ENCODE measurements around the gene SHKBP1.
"Not testable (repeated sequence)": the region's sequence is repeated elsewhere in the genome, so short reads cannot be mapped to it uniquely, and the experiment has no call there.

SHKBP1 gene

DNA sequence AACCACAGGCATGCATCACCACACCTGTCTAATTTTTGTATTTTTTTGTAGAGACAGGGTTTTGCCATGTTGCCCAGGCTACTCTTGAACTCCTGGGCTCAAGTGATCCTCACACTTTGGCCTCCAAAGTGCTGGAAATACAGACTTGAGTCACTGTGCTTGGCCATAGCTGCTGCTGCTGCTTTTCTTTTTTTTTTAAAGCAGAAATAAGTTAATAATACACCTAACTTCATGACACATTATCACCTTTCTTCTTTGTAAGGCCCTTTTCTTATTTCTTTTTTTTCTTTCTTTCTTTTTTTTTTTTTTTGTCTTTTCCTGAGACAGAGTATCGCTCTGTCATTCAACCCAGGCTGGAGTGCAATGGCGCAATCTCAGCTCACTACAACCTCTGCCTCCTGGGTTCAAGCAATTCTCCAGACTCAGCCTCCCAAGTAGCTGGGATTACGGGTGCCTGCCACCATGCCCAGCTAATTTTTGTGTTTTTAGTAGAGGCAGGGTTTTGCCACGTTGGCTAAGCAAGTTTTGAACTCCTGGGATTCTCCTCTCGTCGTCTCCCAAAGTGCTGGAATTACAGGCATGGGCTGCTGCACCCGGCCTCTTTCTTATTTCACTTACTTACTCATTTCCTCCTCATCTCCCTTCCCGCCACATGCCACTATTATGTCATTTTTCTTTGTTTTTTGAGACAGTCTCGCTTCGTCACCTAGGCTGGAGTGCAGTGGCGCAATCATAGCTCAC, 8.7 kb downstream of the SHKBP1 start:
- DNase-seq = no peak

GRCh38 chr19:40585982-40586422, 9.3 kb downstream of the SHKBP1 start:
- DNase-seq = no peak

DNA sequence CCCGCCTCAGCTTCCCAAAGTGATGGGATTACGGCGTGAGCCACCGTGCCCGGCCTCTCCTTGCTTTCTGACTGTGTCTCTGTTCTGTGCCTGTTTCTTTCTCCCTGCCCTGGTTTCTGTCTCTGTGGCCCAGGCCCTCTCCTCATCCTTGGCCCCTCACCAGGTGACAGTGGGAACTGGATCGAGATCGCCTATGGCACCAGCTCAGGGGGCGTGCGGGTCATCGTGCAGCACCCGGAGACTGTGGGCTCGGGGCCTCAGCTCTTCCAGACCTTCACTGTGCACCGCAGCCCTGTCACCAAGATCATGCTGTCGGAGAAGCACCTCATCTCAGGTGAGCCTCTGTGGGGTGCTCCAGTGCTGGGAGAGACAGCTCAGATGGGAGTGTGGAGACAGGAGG, 9.9 kb downstream of the SHKBP1 start:
- no peak for DNase-seq

DNA sequence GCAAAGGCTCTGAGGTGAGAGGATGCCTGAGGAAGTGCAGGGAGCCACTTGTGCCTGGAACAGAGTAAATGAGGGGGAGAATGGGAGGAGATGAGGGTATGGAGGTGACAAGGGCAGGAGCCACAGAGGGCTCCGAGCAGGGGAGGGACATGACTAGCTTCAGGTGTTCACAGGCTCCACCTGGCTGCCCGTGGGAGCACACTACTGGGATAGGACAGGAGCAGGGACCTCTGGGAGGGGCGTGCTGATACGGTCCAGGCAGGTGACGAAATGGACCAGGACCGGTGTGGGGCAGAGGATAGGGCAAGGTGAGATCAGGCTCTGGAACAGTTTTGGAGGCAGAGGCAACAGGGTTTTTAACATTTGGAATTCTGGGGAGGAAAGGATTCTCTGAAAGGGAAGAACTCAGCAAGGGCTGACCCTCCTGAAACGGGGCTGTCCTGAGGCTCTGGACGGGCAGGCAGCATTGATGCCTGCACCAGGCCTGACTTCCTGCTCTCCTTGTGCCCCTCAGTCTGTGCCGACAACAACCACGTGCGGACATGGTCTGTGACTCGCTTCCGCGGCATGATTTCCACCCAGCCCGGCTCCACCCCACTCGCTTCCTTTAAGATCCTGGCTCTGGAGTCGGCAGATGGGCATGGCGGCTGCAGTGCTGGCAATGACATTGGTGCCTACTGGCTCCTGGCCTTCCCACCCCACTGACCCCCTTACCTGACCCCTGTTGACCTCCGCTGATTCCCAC, 11.6 kb downstream of the SHKBP1 start:
- DNase-seq = no peak

GRCh38 chr19:40588926-40589569, 12.4 kb downstream of the SHKBP1 start:
- DNase-seq = no peak

DNA sequence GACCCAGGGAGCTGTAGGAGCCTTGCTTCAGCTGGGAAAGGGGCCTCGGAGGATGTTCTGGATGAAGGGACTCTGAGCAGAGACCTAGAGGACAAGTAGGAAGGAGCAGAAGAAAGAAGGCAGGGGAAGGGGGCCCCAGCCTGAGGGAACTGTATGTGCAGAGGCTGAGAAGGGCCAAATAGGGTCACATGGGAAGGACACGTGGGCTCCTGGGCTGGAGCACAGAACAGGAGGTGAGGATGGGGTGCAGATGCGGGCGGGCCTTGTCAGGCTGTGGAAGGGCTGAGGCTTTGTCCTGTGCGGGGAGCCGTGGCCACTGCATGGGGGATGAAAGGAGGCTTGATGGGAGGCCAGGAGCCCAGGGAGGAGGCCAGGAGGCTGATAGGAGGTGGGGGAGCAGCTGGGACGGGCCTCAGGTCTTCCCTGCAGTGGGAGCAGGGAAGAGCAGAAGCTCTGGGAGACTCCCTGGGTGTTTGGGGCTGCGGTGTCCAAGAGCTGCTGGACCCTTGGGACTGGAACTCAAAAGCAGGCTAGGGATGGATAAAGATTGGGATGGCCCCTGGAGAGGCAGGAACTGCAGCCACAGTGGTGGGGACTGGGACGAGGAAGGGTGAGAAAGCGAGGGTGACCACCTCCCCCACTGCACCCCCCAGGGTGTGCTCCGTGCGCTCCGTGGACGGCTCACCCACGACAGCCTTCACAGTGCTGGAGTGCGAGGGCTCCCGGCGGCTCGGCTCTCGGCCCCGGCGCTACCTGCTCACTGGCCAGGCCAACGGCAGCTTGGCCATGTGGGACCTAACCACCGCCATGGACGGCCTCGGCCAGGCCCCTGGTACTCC, 13.1 kb downstream of the SHKBP1 start:
- DNase-seq = no peak

DNA sequence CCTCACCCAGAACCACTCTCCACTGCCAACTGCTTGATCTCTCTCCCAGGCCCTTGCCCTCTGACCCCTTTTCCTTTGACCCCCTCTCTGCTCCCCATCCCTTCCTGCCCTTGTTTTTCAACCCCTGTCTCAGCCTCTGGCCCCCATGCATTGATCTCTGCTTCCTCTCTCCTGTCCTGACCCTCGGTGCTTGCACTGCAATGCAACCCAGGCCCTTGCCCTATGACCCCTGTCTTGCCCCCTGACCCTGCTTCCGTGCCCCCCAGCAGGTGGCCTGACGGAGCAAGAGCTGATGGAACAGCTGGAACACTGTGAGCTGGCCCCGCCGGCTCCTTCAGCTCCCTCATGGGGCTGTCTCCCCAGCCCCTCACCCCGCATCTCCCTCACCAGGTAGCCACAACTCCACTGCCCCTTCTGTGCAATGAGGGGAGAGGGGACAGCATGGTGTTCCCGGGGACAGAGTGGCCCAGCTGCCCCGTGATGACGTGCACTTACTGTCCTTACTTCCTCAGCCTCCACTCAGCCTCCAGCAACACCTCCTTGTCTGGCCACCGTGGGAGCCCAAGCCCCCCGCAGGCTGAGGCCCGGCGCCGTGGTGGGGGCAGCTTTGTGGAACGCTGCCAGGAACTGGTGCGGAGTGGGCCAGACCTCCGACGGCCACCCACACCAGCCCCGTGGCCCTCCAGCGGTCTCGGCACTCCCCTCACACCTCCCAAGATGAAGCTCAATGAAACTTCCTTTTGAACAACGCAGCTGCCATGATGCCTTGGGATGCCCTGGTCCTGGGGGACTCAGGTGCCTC, 14.0 kb downstream of the SHKBP1 start:
- no peak for DNase-seq

GRCh38 chr19:40591724-40592123, 15.1 kb downstream of the SHKBP1 start:
- DNase-seq = not testable (repeated sequence)

DNA sequence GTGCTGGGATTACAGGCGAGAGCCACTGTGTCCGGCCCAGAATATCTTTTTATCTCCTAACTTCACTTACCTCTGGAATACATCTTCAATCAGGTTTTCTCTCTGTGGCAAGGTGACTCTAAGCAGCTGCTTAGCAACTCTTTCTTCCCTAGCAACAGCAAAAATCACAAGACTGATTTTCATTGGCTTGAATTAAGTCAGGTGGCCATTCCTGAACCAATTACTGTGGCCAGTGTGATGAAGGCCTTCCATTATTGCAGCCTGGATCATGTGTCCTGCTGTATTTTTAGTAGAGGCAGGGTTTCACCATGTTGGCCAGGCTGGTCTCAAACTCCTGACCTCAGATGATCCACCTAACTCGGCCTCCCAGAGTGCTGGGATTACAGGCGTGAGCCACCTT, 15.5 kb downstream of the SHKBP1 start:
- DNase-seq = no peak

DNA sequence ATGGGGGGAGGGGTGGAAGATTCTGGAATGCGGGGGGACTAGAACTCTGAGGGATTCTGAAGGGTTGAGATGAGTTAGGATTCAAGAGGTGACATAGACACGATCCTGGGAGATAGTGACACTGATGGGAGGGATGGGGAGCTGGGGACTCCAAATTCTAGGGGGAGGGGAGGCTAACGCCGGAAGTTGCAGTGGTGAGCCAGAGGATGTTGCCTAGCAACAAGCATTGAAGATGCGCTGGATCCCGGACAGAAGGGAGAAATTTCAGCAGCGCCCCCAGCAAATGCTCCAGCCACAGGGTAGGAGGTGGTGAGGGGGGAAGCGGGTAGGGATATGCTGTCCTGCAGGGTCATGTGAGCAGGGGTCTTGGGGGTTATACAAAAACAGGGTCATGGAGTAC, 17.6 kb downstream of the SHKBP1 start:
- no peak for DNase-seq

- DNase-seq = no peak
These were observed 18.0 kb downstream of the SHKBP1 start for GRCh38 chr19:40594657-40595091.

DNA sequence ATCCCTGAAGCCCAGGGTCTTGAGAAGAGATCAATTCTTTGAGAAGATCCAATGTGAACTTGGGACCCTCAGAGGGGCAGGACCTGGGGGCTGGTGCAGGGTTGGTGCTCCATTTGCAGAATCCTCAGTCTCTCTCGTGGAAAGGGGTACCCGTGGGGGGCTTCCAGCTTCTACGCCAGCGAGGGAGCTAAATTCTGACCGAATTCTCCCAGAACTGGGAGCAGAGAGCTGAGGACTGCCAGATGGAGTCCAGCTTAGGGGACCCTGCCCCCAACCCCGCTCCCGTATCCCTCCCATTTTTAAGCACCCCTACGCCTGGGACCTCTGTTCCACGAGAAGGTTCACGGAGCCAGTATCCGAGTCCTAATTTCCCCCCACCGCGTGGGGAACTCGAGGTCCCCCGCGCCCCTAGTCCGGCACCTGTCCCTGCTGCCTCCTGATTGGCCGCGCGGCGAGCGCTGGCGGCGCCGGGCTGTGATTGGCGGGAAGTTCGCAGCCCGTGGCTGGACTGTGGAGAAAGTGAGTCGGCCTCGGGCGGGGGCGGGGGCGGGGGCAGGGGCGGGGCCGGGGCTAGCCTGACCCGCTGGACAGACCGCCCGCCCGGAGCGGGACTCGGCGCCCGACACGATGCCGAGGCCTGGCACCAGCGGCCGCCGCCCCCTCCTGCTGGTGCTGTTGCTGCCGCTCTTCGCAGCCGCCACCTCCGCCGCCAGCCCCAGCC, 20.1 kb downstream of the SHKBP1 start:
- DNase-seq = no peak

- DNase-seq = no peak
These were observed 20.7 kb downstream of the SHKBP1 start for GRCh38 chr19:40597329-40597838.

DNA sequence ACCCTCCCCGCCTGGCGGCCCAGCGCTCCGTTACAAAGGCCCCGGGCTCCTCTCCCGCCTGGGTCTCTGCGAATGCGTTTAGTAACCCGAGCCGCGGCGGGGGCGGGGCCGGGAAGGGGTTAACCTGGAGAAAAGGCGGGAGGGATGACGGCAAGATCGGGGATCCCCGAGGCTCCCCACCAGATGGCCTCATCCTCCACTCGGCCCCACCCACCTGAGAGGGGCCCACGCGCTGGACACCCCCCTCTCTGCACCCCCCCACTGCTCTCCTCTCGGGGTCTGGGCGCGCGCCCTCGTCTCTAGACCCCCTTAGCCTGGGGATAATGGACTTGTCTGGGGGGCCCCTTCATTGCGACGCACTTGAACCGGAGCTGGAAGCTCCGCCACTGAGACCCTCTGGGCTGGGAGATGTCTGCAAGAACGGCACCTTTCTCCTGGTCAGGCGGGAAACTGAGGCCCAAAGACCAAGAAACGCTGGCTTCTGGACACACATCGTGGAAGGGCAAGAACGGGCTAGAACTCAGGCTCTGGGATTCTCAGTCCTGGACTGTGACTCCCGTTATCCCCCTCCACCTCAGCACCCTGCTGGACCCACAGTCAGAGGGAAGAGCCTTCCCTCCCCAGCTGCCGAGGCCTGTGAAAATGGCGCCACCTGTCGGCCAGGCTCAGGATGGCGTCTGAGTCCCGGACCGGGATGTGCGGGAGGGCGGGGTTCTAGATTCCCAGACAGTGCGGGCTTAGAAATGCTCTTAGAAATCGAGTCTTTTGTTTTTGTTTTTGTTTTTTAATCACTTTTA, 21.6 kb downstream of the SHKBP1 start:
- peak; percentile 73 for DNase-seq

- DNase-seq = no peak
These were observed 22.2 kb downstream of the SHKBP1 start for GRCh38 chr19:40598918-40599307.

DNA sequence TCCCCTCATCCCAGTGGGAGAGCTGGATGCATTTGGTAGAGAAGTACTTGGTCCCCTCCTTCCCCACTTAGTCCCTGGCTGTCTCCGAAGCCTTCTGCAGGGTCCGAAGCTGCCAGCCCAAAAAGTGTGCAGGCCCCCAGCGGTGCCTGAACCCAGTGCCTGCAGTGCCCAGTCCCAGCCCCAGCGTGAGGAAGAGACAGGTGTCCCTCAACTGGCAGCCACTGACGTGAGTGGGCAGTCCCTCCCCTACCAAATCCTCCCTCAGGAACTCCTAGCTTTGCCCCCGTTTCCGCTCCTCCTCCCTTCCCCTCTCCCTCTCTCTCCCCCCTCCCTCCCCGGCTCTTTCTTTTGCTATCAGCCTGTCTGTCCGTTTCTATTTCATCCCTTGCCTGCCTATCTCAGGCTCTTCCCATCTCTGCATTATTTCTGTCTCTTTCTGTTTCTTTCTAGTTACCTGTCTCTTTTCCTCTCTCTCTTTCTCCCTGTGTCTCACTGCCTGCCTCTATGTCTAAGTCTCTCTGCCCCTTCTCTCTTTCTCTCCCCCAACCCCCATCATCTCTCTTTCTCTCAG, 22.7 kb downstream of the SHKBP1 start:
- DNase-seq = no peak

DNA sequence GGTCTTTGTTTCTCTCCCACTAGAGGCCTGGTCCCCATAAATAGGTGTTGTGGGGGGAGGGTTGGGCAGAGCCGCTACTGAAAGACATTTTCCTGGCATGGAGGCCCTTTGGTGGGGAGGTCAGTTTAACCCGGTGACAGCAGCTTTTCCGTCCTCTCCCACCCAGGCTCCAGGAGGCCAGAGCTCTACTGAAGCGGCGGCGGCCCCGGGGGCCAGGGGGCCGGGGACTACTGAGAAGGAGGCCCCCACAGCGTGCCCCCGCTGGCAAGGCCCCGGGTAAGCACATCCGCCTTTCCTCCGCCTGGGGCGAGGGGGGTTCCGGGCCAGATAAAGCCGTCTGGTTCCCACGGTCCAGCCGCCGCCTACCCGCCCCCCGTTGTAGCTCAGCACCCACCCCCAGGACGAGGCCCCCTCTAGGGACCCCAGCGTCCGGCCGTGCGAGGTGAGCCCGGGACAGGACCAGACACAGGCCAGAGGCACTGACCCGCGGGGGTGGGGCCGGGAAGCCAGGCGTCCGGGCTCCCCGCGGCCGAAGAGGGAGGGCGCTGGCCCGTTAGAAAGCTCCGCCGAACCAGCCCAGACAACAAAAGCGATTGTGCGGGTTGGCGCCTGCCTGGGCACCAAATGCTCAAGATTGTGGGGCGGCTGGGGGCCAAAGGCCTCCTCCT, 23.4 kb downstream of the SHKBP1 start:
- DNase-seq = no peak

- no peak for DNase-seq
These were observed 24.0 kb downstream of the SHKBP1 start for GRCh38 chr19:40600570-40601133.

Measured in activated CD4-positive, alpha-beta T cell treated with anti-CD3 and anti-CD28 coated beads for 1 hour (primary cell).